A549 (cell line): ENCODE data around the gene SNRNP70. TPM values are rescaled to one million over a fixed set of nuclear protein-coding genes. Genes with fewer than 3 reads are reported as not detected.
A peak's percentile ranks its signal among the peaks of the same experiment; 100 is the strongest.

ENCODE experiments used
- ATAC-seq, 2 experiments: fragments of 200-7000 bp in 1 of 2; fragments of >200 bp in 1 of 2; cut with Nextera tagmentation in 1 of 2; cut with Tn5 transposase in 1 of 2; 3 replicates each; pipeline versions ENCODE4 v1.8.0 to v1.9.1; 2018 to 2020; ENCODE audit warnings: mild to moderate bottlenecking in 1 of 2, moderate library complexity in 1 of 2
- CTCF ChIA-PET: fragments of 300-600 bp; sonication (Branson Sonifier 250); formaldehyde crosslinking; extraction: SDS; loops from one replicate; lab custom pipeline; 2021; ENCODE audit warnings: antibody characterized with exemption, inconsistent platforms; lab: Yijun Ruan, JAX
- POLR2A ChIA-PET: fragments of 350-600 bp; formaldehyde crosslinking; extraction: SDS; loops from one replicate; lab custom pipeline; 2021; ENCODE audit warnings: antibody characterized with exemption, inconsistent platforms; lab: Yijun Ruan, JAX
- DNase-seq, 2 experiments: peaks; one replicate each; pipeline versions ENCODE4 v3.0.0 to v3.0.0-alpha.2; 2011 to 2016; ENCODE audit warnings: low read depth in 1 of 2, low spot score in 1 of 2
- FAIRE-seq: peaks from 2 replicates; lab custom pipeline; 2011; peaks lifted over from hg19 to GRCh38; lab: Jason Lieb, UNC
- H3K27ac ChIP-seq, 2 experiments: fragments of >200 bp; sonication (Bioruptor Twin); formaldehyde crosslinking; 3 replicates each; pipeline ENCODE4 v1.5.1; 2016 to 2017
- H3K4me1 ChIP-seq: fragments of >200 bp; sonication (Bioruptor Twin); formaldehyde crosslinking; 3 replicates; pipeline ENCODE4 v1.6.1; 2016
- H3K4me2 ChIP-seq: fragments of >200 bp; sonication (Bioruptor Twin); formaldehyde crosslinking; 3 replicates; pipeline ENCODE4 v1.6.1; 2016
- H3K4me3 ChIP-seq: fragments of >200 bp; sonication (Bioruptor Twin); formaldehyde crosslinking; 3 replicates; pipeline ENCODE4 v1.5.1; 2016
- H3K9me3 ChIP-seq: fragments of >200 bp; sonication (Bioruptor Twin); formaldehyde crosslinking; 3 replicates; pipeline ENCODE4 v1.6.1; 2016
- BCL3 ChIP-seq: fragments of >200 bp; sonication (Bioruptor Twin); formaldehyde crosslinking; IDR thresholded peaks from 3 replicates; pipeline ENCODE4 v1.6.1; 2016
- BHLHE40 ChIP-seq: IDR thresholded peaks from 2 replicates; pipeline ENCODE4 v1.6.1; 2012; ENCODE audit warnings: low read depth, low read length, inconsistent platforms
- E2F6 ChIP-seq: IDR thresholded peaks from 2 replicates; pipeline ENCODE4 v1.6.1; 2012; ENCODE audit warnings: low read depth, borderline replicate concordance
- FOSB ChIP-seq: fragments of 250-450 bp; sonication (Bioruptor Pico); IDR thresholded peaks from 2 replicates; pipeline ENCODE4 v1.5.0; 2020; ENCODE audit warnings: mild to moderate bottlenecking, moderate library complexity
- FOXS1 ChIP-seq: fragments of 250-450 bp; sonication (Bioruptor Pico); IDR thresholded peaks from 2 replicates; pipeline ENCODE4 v1.5.0; 2020; ENCODE audit warnings: mild to moderate bottlenecking, moderate library complexity
- HMGXB4 ChIP-seq: fragments of 250-450 bp; sonication (Bioruptor Pico); IDR thresholded peaks from 2 replicates; pipeline ENCODE4 v1.5.0; 2021; ENCODE audit warnings: mild to moderate bottlenecking, moderate library complexity, borderline replicate concordance
- HOXA7 ChIP-seq: fragments of 250-450 bp; sonication (Bioruptor Pico); IDR thresholded peaks from 2 replicates; pipeline ENCODE4 v1.5.0; 2020; ENCODE audit warnings: mild to moderate bottlenecking, moderate library complexity
- JUN ChIP-seq, 2 experiments: fragments of >200 bp; sonication (Bioruptor Twin); formaldehyde crosslinking; IDR thresholded peaks; 2 replicates in 1 of 2; 3 replicates in 1 of 2; pipeline ENCODE4 v1.6.1; 2016 to 2017
- MAZ ChIP-seq: fragments of 150-350 bp; IDR thresholded peaks from 2 replicates; pipeline ENCODE4 v1.6.1; 2014; ENCODE audit warnings: antibody characterized with exemption, low read depth, low read length, borderline replicate concordance
- NPAS2 ChIP-seq: fragments of 250-450 bp; sonication (Bioruptor Pico); IDR thresholded peaks from 2 replicates; pipeline ENCODE4 v1.8.0; 2022; ENCODE audit warnings: mild to moderate bottlenecking, moderate library complexity, borderline replicate concordance
- RFX5 ChIP-seq: fragments of 450-650 bp; IDR thresholded peaks from 2 replicates; pipeline ENCODE4 v1.7.1; 2014; ENCODE audit warnings: antibody characterized with exemption, mild to moderate bottlenecking, moderate library complexity
- ZFP36 ChIP-seq: fragments of 450-650 bp; IDR thresholded peaks from 2 replicates; pipeline ENCODE4 v1.6.1; 2014; ENCODE audit warnings: borderline replicate concordance; ENCODE audit not compliant: partially characterized antibody
- WGBS: methylation state at CpG from one replicate; pipeline ENCODE4 v1.1.6; 2017; ENCODE audit errors: missing lambda C conversion rate; 5-methylcytosine and 5-hydroxymethylcytosine counted together
- polyA plus RNA-seq, 4 experiments: library from polyadenylated mRNA; depleted of rRNA in 3 of 4; stranded (reverse); fragments of >200 nt; fragmentation: RNase III in 1 of 4; extraction: RNeasy Plus Mini Kit Qiagen cat#74134 plus additional on column Dnase treatment in 1 of 4; gene quantifications; 2 replicates in 3 of 4; 3 replicates in 1 of 4; pipeline ENCODE4 v1.2.3, GENCODE V29; 2011 to 2017

Gene SNRNP70
- polyA plus RNA-seq, 2 of the 4 experiments (the other 2 are of a cell fraction), result 214 to 350 TPM

- WGBS, result 84% methylated on average over 5 of the region's 5 CpGs
- Histone ChIP-seq H3K4me1 (peaks cover 27% of the 10 kb centered on the region), H3K27ac (no peak overlapping the region), H3K4me3 (no peak overlapping the region), H3K9me3 (no peaks in the 10 kb centered on the region), H3K4me2 (no peak overlapping the region)
- TF ChIP-seq NPAS2 (CRISPR knock-in tag), result no peak
- no peak for TF ChIP-seq HMGXB4 (CRISPR knock-in tag)
- 0 out of 5 replicates have a peak, but pooled peaks of 1 of the 2 experiments have one; percentile 4 for TF ChIP-seq JUN (IDR thresholded peaks at IDR 0.05)
- no peak for TF ChIP-seq E2F6
- CTCF ChIA-PET, result interaction anchor here (0.7 to 11.5 kb wide), 10 partner anchors 8 to 162 kb away, joined by 3 to 241 read pairs (median 3); no protein-coding TSS in a partner anchor
- FAIRE-seq (no peak), ATAC-seq (no peak), DNase-seq (no peak)
- POLR2A ChIA-PET, result interaction anchor here (0.6 kb wide), 1 partner anchor 13 kb away, joined by 3 read pairs; no protein-coding TSS in a partner anchor
Measured at GRCh38 chr19:49109051-49109450, 23.8 kb downstream of the SNRNP70 start.

- ATAC-seq, result no peak
- no peak for FAIRE-seq
- POLR2A ChIA-PET, result no interaction called here
- H3K4me2 ChIP-seq, result no peak overlapping the region
- CTCF ChIA-PET, result interaction anchor here (0.7 to 11.5 kb wide), 8 partner anchors 9 to 162 kb away, joined by 3 to 241 read pairs (median 4); no protein-coding TSS in a partner anchor
- 91% methylated on average over 8 of the region's 8 CpGs for WGBS
- H3K4me1 ChIP-seq, result peaks cover 27% of the 10 kb centered on the region
- DNase-seq, result no peak
- H3K4me3 ChIP-seq, result no peak overlapping the region
- H3K9me3 ChIP-seq, result no peaks in the 10 kb centered on the region
- TF ChIP-seq BCL3 (0 out of 3 replicates have a peak, but pooled peaks have one; percentile 5), HOXA7 (CRISPR knock-in tag) (no peak), FOSB (CRISPR knock-in tag) (peak; percentile 31; the same call in 1 of the 2 replicates)
- no peak overlapping the region for H3K27ac ChIP-seq
Measured at GRCh38 chr19:49109569-49110233, 24.4 kb downstream of the SNRNP70 start.

- TF ChIP-seq ZFP36 (no peak), FOXS1 (CRISPR knock-in tag) (no peak), RFX5 (no peak), MAZ (no peak), BHLHE40 (no peak), JUN (IDR thresholded peaks at IDR 0.05) (no peak)
- 52% methylated on average over 3 of the region's 3 CpGs for WGBS
- ChIA-PET POLR2A (no interaction called here), CTCF (interaction anchor here (0.5 to 11.5 kb wide), 5 partner anchors 10 to 117 kb away, joined by 3 to 241 read pairs (median 3); partner anchors contain the start of gene RUVBL2)
- no peak for ATAC-seq
- Histone ChIP-seq H3K4me2 (no peak overlapping the region), H3K27ac (no peak overlapping the region), H3K9me3 (no peaks in the 10 kb centered on the region), H3K4me3 (no peak overlapping the region), H3K4me1 (peaks cover 27% of the 10 kb centered on the region)
- no peak for FAIRE-seq
- no peak for DNase-seq
Measured at GRCh38 chr19:49110567-49110966, 25.3 kb downstream of the SNRNP70 start.
